H1 (cell line): Measurements from ENCODE around the gene NPFFR1.

Source experiments
- FOSL1 ChIP-seq: IDR thresholded peaks from 2 replicates; pipeline ENCODE4 v1.6.1; 2011; ENCODE audit warnings: mild to moderate bottlenecking, low read depth, low read length, moderate library complexity; ENCODE audit not compliant: insufficient read depth
- POLR2AphosphoS5 ChIP-seq: IDR thresholded peaks from 2 replicates; pipeline ENCODE4 v1.6.1; 2011; ENCODE audit warnings: low read depth, low read length
- SIN3A ChIP-seq, 2 experiments: IDR thresholded peaks in 1 of 2; conservative IDR thresholded peaks in 1 of 2; 2 replicates each; pipeline ENCODE4 v1.6.1; 2011 to 2012; ENCODE audit warnings: low read length in 2 of 2, improper control_type of control experiment in 1 of 2, low read depth in 1 of 2, mild to moderate bottlenecking in 1 of 2
- TAF1 ChIP-seq: IDR thresholded peaks from 2 replicates; pipeline ENCODE4 v1.6.1; 2011; ENCODE audit warnings: mild to moderate bottlenecking, low read depth, low read length
- USF2 ChIP-seq: IDR thresholded peaks from 2 replicates; pipeline ENCODE4 v1.6.1; 2011; ENCODE audit warnings: low read length, improper control_type of control experiment

GRCh38 chr10:70319824-70320223 is 36.0 kb upstream of the NPFFR1 start:
- TF ChIP-seq TAF1 (no peak), POLR2AphosphoS5 (no peak), FOSL1 (no peak), USF2 (no peak), SIN3A (conservative IDR thresholded peaks at IDR 0.05 in 1 of 2, IDR thresholded peaks at IDR 0.05 in 1 of 2; ENCODE audit: low read depth in 1 of 2, low read length in 2 of 2) (no peak)
